GM21786 (cell line): ENCODE data around the gene SLC30A7.

Source experiments
- ATAC-seq: cut with Tn5 transposase; IDR thresholded peaks from one replicate; pipeline ENCODE4 v1.9.1; 2021; ENCODE audit not compliant: unreplicated experiment

The SLC30A7 gene

DNA sequence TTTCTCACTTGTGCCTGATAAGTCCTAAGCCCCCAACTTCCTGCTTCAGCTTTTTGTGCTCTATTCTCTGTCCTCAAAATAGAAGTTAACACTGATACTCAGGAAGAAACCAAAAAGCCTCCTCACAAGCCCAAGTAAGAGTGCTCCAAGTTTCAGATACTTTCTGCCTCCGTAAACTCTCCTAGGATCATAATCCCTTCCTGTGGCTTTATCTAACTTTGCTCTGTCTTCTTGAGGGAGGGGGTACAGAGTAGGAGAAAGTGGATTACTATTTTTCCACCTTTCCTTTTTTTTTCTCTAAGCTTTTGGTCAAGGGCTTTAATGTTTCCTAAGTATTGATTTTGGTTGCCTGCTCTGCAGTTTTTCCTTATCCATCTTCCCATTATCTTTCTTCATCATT, 75.1 kb downstream of the SLC30A7 start:
- no peak for ATAC-seq

DNA sequence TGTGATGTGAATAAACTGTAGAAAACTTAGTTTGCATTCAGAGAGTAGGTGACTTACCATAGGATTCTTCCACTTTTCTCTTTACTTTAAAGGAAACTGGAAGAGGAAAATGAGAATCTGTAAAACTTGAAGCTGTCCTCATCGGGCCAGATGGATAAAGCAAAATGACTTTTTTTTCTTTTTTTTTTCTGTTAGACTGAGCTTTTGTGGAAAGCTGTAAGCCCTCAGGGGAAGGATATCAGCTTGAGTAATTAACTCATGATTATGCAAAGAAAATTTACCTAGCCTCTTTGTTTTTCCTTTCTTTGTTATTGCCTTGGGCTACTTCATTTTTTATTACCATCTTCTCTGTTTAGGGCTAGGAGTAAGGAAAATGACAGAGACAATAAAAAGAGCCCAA, 76.3 kb downstream of the SLC30A7 start:
- no peak for ATAC-seq

DNA sequence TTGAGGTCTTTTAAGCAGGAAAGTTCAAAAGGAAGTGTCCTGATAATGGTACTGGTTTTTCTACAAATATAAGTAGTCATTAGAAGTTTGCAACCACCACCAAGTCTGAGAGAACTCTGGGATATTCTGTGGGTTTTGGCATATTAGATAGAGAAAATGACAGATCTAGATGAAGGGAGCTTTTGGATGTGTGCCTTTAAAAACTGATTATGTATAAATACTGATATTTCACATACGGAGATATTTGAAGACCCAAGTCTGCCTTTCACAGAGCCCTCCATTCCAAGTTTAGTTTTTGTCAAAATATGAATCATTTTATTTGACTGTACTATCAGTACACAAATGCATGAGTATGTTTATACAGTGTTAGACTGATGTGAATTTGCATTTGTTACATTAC, 81.0 kb downstream of the SLC30A7 start:
- ATAC-seq = no peak

DNA sequence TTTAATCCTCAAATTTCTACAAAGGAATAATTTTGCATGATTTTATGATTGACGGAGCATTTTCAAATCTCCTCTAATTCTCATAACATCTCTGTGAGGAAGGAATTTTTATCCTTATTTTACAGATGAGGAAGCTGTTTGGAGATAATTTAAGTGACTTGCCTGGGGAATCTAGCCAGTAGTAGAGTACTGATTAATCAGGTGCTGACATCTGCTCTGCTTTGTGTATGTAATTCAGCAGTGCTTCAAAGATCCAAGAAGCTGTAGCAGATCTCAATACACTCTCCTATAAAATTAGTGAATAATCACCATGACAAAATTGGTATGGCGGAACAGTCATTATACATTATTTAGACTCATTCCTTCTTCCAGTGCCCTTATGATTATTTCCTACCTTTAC, 83.7 kb downstream of the SLC30A7 start:
- no peak for ATAC-seq

GRCh38 chr1:100982793-100983192, 86.9 kb downstream of the SLC30A7 start:
- no peak for ATAC-seq

DNA sequence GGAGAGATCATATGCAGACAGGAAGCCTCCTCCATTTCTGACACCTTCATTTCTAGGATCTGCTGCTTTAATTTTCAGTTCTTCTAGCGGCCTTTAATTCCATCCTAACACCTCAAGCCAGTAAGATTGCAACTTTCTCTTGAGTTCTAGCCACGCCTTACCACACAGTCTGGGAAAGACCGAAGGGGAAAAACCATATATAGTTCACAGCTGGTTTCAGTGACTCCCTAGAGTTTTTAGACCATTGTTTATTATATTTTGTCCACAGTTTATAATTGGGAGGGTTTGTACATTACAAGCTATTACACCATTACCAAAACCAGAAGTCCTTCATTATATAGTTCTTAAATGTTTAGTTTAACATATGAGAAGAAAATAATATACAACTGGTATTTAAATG, 92.2 kb downstream of the SLC30A7 start:
- no peak for ATAC-seq

GRCh38 chr1:100989306-100990077, 93.6 kb downstream of the SLC30A7 start:
- ATAC-seq = no peak

DNA sequence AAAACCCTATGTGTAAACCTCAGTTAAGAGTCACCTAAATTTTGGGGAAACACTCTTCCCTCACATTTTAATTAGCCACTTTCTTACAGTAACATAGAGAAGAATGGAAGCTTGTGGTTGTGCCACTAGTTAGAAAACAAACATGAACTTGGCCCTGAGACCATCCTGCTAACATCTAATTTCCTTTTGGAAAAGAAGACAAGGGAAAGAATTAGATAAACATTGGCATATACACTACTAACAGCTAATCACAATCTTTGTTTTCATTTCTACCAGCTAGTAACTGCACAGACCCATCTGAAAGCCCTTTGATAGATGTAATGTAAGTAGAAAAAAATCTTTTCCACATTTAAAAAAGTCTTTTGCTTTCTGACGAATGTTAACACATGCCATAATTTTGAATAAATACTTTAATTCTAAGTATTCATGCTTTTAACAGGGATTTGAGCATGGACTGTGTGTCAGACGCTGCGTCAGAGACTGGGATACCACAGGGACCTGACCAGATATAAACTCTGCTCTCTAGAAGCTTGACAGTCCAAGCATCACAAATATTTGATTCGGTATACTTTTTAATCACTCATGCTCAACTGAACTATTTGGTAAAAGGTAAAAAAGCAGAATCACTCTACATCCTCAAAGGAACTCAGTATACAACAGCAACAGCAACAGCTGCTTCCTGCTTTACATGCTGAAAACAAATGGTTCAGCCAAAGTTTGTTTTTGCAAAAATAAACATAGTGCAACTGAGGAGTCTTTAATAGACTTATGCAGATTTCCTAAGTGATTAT, 99.5 kb downstream of the SLC30A7 start:
- ATAC-seq = no peak

DNA sequence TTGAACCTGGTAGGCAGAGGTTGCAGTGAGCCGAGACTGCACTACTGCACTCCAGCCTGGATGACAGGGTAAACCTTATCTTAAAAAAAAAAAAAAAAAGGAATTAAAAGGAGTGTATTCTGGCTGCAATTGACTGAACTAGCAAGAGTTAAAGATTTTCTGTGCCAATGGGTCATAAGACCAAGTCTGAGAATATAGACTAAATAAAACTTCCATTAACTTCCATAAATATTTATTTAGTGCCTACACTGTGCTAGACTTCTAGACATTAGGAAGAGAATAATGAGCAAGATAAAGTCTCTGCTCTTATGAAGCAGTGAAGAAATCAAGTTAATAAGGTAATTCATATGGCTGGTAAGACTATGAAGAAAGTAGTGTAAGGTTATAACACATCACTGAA, 102.5 kb downstream of the SLC30A7 start:
- ATAC-seq = no peak

DNA sequence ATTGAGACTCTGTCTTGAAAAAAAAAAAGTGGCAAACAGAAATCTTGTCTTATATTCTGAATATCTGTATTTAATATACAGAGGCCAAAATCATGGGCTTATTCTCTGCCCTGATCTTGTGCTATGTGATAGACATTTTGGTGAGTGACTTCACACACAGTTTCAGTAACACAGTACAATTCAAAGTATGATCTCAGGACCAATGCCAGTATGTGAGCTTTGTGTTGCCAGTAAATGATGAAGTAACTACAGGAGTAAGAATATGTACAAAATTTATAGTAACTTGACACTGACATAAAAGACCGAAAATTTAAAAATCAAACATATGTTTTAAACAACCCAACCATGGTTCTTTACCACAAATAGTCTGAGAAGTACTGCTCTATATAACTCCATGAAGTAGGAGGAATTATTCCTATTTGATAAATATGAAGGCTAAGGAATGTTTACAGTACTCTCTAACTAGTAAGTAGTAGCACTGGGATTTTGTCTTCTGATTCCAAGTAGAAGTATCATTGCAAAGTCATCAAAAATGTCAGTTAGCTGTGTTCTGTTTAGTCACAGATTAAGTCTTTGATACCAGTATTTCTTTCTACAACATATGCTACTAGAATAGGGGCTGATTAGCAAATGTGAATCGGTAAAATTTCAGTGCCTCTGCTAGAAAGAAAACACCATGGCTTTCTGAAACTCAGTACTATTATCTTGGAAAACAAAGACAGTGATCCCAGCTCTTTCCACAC, 104.4 kb downstream of the SLC30A7 start:
- ATAC-seq = no peak

GRCh38 chr1:101002551-101002950, 106.7 kb downstream of the SLC30A7 start:
- ATAC-seq = no peak

DNA sequence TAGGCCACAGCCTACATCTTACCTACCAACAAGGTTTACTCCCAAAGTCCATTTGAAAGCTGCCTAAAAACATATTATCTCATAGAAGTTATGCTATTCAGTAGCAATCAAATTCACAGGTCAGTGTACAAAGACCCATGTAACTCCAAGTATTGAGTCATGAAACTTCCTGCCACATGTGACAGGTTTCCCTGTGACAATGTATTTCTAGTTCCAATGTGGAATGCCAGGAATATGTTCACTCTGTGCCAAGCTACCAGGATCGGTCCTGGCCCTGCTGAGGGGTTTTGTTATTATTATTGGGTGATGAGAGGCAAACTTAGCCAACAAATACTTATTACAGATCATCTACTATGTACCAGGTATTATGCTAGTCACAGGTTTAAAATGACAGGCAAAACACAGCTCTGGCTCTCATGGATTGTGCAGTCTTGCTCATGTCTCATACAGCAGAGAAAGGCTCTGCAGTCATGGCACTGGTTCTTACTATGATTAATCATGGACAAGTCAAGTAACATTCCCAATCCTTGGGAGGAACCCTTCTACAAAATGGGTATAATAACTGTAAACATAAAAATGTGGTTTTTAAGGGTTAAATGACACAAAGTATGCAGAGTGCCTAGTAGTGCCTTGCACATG, 107.2 kb downstream of the SLC30A7 start:
- ATAC-seq = no peak

- no peak for ATAC-seq
Observed at GRCh38 chr1:101004061-101004460, 108.2 kb downstream of the SLC30A7 start.

- no peak for ATAC-seq
Observed at GRCh38 chr1:101004670-101005069, 108.8 kb downstream of the SLC30A7 start.

DNA sequence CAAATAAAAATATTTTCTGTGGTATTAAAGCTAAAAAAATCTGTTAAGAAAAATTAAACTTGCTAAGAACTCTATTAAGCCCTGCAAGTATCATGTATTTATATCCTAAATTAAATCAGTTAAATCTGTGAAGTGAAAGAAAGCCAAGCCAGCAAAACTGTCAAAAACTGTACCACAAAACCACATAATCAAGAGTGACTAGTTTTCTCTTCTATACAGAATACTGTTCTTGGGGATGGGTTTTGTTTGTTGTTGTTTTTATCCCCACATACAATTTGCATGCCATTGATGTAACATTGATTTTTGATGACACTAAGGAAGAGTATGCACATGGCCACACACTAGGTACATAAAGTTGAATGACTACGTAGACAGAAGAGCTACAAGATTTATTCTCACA, 109.3 kb downstream of the SLC30A7 start:
- no peak for ATAC-seq

DNA sequence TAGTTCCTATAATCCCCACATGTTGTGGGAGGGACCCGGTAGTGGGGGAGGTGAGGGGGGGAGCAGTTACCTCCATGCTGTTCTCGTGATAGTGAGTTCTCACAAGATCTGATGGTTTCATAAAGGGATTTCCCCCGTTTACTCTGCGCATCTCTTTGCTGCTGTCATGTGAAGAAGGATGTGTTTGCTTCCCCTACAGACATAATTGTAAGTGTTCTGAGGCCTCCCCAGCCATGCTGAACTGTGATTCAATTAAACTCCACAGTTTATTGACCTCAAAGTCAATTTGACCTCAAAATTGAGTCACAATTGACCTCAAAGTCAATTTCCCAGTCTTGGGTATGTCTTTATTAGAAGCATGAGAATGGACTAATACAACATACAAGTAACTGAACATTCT, 110.0 kb downstream of the SLC30A7 start:
- ATAC-seq = no peak

DNA sequence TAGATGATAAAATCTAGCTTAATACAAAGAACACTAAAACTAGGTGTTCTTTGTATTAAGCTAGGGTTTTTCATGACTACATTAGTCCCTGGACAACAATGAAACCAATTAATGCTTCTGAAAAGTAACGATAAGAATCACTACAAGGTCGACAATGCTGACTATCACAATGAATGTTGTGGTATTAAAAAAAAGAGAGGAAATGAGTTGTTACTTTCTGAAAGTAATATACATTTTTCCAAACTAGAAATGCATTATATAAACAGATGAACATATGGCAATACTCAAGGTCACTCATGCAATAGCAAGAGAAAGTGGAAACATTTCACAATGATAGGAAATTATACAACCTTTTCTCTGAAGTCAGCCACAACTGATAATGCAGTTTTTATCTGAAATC, 110.7 kb downstream of the SLC30A7 start:
- ATAC-seq = no peak

GRCh38 chr1:101008229-101008834, 112.4 kb downstream of the SLC30A7 start:
- ATAC-seq = no peak

DNA sequence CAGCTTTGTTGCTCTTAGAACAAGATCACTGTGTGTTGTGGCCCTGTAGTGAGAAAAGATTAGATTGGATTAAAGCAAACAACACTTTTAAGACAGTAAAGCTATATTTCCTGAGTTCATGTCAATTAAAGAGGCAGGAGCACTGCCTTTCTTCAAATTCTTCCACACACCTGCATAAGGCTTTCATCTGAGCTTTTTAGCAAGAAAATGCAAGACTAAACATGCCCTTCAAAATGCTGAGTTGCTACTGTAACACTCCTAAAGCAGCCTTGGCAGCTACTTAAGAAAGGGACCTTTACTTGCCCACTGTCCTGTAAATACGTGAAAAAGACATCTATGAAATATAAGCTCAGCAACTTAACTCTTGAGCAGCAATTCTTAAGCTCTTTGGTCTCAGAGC, 117.9 kb downstream of the SLC30A7 start:
- ATAC-seq = no peak

DNA sequence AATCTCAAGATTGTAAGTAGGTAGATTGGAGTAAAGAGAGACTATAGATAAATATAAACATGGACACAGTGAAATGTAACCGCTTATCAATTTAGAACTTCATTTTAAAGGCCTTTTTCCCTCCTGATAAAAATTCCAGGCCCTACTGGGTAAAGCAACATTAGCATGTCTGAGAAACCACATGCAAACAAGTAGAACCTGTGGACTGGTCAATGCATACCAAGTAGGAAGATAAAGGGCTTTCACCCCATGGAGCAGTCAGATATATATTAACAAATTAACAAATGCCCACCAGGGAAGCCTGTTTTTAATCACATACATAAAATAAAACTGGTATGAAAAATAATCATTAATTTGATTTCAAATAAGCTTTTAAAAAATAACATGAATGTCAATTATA, 121.6 kb downstream of the SLC30A7 start:
- no peak for ATAC-seq

DNA sequence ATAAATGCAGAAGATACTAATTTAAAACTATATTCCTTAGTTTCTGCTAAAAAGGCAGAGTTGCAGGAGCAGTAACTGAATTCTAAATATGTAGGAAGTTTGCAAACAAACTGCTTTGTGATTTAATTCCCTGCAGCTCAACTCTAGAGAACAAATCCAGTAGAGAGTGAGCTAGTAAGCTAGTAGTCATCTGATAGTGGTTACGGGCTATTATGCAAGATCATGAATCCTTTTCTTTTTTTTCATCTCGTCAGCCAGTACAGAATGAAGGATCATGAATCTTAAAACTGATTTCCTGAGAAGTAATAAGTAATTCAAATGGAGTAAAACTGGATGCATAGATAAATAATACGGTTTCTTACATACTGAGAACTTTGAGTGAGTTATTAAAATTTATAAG, 126.4 kb downstream of the SLC30A7 start:
- ATAC-seq = no peak
